K562 (cell line): ENCODE results near the gene MEX3D. TPM values are rescaled to one million over a fixed set of nuclear protein-coding genes. Genes with fewer than 3 reads are reported as not detected.

ENCODE experiments used
- ELF4 ChIP-seq: fragments of 450-650 bp; formaldehyde crosslinking; IDR thresholded peaks from 2 replicates; pipeline ENCODE4 v1.4.0; 2022; ENCODE audit warnings: missing genetic modification characterization
- ERF ChIP-seq: fragments of 450-650 bp; formaldehyde crosslinking; IDR thresholded peaks from 2 replicates; pipeline ENCODE4 v1.4.0; 2020; ENCODE audit warnings: mild to moderate bottlenecking, mixed read lengths
- EWSR1 ChIP-seq: fragments of 450-650 bp; IDR thresholded peaks from 2 replicates; pipeline ENCODE4 v1.6.1; 2018; ENCODE audit warnings: borderline replicate concordance, mild to moderate bottlenecking, low read depth, moderate library complexity; ENCODE audit not compliant: partially characterized antibody
- GATAD2A ChIP-seq: fragments of 450-650 bp; IDR thresholded peaks from 2 replicates; pipeline ENCODE4 v1.6.1; 2017
- KLF16 ChIP-seq: IDR thresholded peaks from 2 replicates; pipeline ENCODE4 v1.6.1; 2016; ENCODE audit warnings: antibody characterized with exemption
- PCBP1 ChIP-seq: fragments of 200-400 bp; formaldehyde crosslinking; IDR thresholded peaks from 2 replicates; pipeline ENCODE4 v1.6.1; 2018; ENCODE audit warnings: mild to moderate bottlenecking, low read depth, low read length; ENCODE audit not compliant: poor library complexity, severe bottlenecking
- SAFB2 ChIP-seq: fragments of 200-400 bp; formaldehyde crosslinking; IDR thresholded peaks from 2 replicates; pipeline ENCODE4 v1.6.1; 2018; ENCODE audit warnings: borderline replicate concordance, low read length, low read depth, moderate library complexity; ENCODE audit not compliant: severe bottlenecking
- TBL1XR1 ChIP-seq, 2 experiments: IDR thresholded peaks; 2 replicates each; pipeline ENCODE4 v1.6.1; 2012; ENCODE audit warnings: improper control_type of control experiment in 2 of 2, low read length in 2 of 2, mild to moderate bottlenecking in 1 of 2
- TCF7L2 ChIP-seq: fragments of 150-350 bp; IDR thresholded peaks from 2 replicates; pipeline ENCODE4 v1.6.1; 2016; ENCODE audit warnings: low read depth, mild to moderate bottlenecking, low read length, moderate library complexity
- ZFP1 ChIP-seq: fragments of 450-650 bp; formaldehyde crosslinking; IDR thresholded peaks from 2 replicates; pipeline ENCODE4 v1.4.0; 2020; ENCODE audit warnings: mild to moderate bottlenecking, mixed read lengths
- ZNF408 ChIP-seq: fragments of 250-450 bp; sonication (Bioruptor Pico); IDR thresholded peaks from 2 replicates; pipeline ENCODE4 v1.4.0; 2020; ENCODE audit warnings: low read depth, mild to moderate bottlenecking, moderate library complexity
- ZNF57 ChIP-seq: fragments of 450-650 bp; formaldehyde crosslinking; IDR thresholded peaks from 2 replicates; pipeline ENCODE4 v1.4.0; 2020; ENCODE audit warnings: mild to moderate bottlenecking, moderate library complexity
- ZNF766 ChIP-seq: fragments of 200-800 bp; sonication (Bioruptor generic); conservative IDR thresholded peaks from 2 replicates; pipeline ENCODE4 v1.6.1; 2016; ENCODE audit warnings: missing genetic modification characterization, missing compliant biosample characterization
- polyA plus RNA-seq, 8 experiments: library from polyadenylated mRNA; depleted of rRNA in 4 of 8; stranded (reverse) in 5 of 8; unstranded in 3 of 8; fragments of >200 nt; fragmentation: Nextera tagmentation in 2 of 8; fragmentation: Illumina TruSeq in 1 of 8; extraction: Ambion mirVana in 2 of 8; extraction: Trizol in 1 of 8; gene quantifications; 2 replicates each; pipeline versions ENCODE4 v1.2.1 to v1.2.3, GENCODE V29; 2011 to 2014; ENCODE audit warnings: inconsistent platforms in 1 of 8, missing spikeins in 1 of 8
- total RNA-seq, 7 experiments: library from RNA; depleted of rRNA in 6 of 7; stranded (reverse); fragments of >200 nt in 6 of 7; fragmentation: Illumina TruSeq in 2 of 7; extraction: Trizol in 2 of 7; gene quantifications; 2 replicates each; pipeline versions ENCODE4 v1.2.1 to v1.2.3, GENCODE V29; 2011 to 2021; ENCODE audit warnings: low replicate concordance in 1 of 7
- TF ChIP-seq, protein P1 (sequence below): fragments of 450-650 bp; IDR thresholded peaks from 2 replicates; pipeline ENCODE4 v1.6.1; 2017; ENCODE audit warnings: antibody characterized with exemption
- TF ChIP-seq, protein P2 (sequence below): IDR thresholded peaks from 2 replicates; pipeline ENCODE4 v1.6.1; 2011; ENCODE audit warnings: borderline replicate concordance, low read depth, mild to moderate bottlenecking, moderate library complexity, low read length; ENCODE audit not compliant: insufficient read depth, poor library complexity, severe bottlenecking
- TF ChIP-seq, protein P3 (sequence below): fragments of 250-450 bp; sonication (Bioruptor Pico); IDR thresholded peaks from 2 replicates; pipeline ENCODE4 v1.8.0; 2021; ENCODE audit warnings: moderate library complexity, mild to moderate bottlenecking, inconsistent platforms
- TF ChIP-seq, protein P4 (sequence below), 2 experiments: IDR thresholded peaks; 2 replicates each; pipeline ENCODE4 v1.6.1; 2011; ENCODE audit warnings: borderline replicate concordance in 1 of 2, control low read depth in 1 of 2, low read depth in 1 of 2, low read length in 1 of 2, mild to moderate bottlenecking in 1 of 2, mixed read lengths in 1 of 2, moderate library complexity in 1 of 2; ENCODE audit not compliant: insufficient read depth in 1 of 2, insufficient read length in 1 of 2, poor library complexity in 1 of 2, severe bottlenecking in 1 of 2; ENCODE audit errors: extremely low read depth in 1 of 2
- TF ChIP-seq, protein P5 (sequence below): sonication (generic); formaldehyde crosslinking; IDR thresholded peaks from 2 replicates; pipeline ENCODE4 v1.8.1; 2022; ENCODE audit warnings: missing genetic modification reagents

MEX3D gene
- total and polyA plus RNA-seq, 9 of the 15 experiments (the other 6 are each of a cell fraction or from before 2014, with no cell fraction given) = 1.7 to 39.3 (median 5.7) TPM

DNA sequence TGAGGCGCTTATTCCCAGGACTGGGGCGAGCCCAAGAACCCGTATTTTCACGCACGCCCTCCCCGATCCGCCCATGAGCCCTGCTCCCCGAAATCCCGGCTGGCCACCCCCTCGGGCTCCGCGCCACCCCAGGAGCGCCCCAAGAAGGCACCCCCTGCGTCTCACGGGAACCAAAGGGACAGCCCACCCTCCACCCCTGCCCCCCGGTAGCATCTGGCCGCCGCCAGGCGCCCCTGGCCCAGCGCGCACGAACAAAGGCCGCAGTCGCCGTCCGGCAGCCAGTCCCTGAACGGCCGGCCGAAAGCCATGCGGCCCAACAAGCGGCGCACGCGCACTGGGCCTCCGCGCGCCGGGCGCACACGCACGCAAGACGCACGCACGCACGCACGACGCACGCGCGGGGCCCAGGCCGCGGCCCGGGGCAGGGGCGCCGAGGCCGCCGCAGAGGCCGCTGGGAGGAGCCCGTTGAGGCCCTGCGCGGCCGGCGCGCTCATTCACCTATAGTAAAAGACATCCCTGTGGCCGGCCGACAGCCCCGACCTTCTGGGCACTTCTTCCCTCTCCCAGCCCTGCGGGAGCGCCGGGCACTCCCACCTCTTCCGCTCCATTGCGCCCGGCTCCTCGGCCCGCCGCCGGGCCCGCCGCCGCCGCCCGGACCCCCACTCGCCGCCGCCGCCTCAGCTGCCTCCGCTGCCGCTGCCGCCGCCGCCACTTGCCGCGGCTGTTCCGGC, 24.1 kb upstream of the MEX3D start (continued):
- TF ChIP-seq, protein P1, sequence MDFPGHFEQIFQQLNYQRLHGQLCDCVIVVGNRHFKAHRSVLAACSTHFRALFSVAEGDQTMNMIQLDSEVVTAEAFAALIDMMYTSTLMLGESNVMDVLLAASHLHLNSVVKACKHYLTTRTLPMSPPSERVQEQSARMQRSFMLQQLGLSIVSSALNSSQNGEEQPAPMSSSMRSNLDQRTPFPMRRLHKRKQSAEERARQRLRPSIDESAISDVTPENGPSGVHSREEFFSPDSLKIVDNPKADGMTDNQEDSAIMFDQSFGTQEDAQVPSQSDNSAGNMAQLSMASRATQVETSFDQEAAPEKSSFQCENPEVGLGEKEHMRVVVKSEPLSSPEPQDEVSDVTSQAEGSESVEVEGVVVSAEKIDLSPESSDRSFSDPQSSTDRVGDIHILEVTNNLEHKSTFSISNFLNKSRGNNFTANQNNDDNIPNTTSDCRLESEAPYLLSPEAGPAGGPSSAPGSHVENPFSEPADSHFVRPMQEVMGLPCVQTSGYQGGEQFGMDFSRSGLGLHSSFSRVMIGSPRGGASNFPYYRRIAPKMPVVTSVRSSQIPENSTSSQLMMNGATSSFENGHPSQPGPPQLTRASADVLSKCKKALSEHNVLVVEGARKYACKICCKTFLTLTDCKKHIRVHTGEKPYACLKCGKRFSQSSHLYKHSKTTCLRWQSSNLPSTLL = no peak
- TF ChIP-seq ZNF766 (CRISPR knock-in tag) (no peak; the same call in 1 of the 2 replicates), KLF16 (no peak), ELF4 (CRISPR knock-in tag) (no peak), EWSR1 (no peak), ZNF57 (CRISPR knock-in tag) (no peak), TCF7L2 (no peak), TBL1XR1 (IDR thresholded peaks at IDR 0.05; ENCODE audit: low read length in 2 of 2) (no peak), ZNF408 (no peak), ZFP1 (CRISPR knock-in tag) (no peak), PCBP1 (peak; percentile 22), ERF (CRISPR knock-in tag) (peak; percentile 75; the same call in 1 of the 2 replicates), GATAD2A (no peak), SAFB2 (no peak)
- TF ChIP-seq, protein P2, sequence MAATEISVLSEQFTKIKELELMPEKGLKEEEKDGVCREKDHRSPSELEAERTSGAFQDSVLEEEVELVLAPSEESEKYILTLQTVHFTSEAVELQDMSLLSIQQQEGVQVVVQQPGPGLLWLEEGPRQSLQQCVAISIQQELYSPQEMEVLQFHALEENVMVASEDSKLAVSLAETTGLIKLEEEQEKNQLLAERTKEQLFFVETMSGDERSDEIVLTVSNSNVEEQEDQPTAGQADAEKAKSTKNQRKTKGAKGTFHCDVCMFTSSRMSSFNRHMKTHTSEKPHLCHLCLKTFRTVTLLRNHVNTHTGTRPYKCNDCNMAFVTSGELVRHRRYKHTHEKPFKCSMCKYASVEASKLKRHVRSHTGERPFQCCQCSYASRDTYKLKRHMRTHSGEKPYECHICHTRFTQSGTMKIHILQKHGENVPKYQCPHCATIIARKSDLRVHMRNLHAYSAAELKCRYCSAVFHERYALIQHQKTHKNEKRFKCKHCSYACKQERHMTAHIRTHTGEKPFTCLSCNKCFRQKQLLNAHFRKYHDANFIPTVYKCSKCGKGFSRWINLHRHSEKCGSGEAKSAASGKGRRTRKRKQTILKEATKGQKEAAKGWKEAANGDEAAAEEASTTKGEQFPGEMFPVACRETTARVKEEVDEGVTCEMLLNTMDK = peak; percentile 5
- TF ChIP-seq, protein P3, sequence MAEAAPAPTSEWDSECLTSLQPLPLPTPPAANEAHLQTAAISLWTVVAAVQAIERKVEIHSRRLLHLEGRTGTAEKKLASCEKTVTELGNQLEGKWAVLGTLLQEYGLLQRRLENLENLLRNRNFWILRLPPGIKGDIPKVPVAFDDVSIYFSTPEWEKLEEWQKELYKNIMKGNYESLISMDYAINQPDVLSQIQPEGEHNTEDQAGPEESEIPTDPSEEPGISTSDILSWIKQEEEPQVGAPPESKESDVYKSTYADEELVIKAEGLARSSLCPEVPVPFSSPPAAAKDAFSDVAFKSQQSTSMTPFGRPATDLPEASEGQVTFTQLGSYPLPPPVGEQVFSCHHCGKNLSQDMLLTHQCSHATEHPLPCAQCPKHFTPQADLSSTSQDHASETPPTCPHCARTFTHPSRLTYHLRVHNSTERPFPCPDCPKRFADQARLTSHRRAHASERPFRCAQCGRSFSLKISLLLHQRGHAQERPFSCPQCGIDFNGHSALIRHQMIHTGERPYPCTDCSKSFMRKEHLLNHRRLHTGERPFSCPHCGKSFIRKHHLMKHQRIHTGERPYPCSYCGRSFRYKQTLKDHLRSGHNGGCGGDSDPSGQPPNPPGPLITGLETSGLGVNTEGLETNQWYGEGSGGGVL (CRISPR knock-in tag) = no peak
- TF ChIP-seq, protein P4, sequence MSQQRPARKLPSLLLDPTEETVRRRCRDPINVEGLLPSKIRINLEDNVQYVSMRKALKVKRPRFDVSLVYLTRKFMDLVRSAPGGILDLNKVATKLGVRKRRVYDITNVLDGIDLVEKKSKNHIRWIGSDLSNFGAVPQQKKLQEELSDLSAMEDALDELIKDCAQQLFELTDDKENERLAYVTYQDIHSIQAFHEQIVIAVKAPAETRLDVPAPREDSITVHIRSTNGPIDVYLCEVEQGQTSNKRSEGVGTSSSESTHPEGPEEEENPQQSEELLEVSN (IDR thresholded peaks at IDR 0.05; ENCODE audit: borderline replicate concordance in 1 of 2, extremely low read depth in 1 of 2, insufficient read depth in 1 of 2, insufficient read length in 1 of 2, low read depth in 1 of 2, low read length in 1 of 2, poor library complexity in 1 of 2, severe bottlenecking in 1 of 2) = peak; percentile 86 to 91
- TF ChIP-seq, protein P5, sequence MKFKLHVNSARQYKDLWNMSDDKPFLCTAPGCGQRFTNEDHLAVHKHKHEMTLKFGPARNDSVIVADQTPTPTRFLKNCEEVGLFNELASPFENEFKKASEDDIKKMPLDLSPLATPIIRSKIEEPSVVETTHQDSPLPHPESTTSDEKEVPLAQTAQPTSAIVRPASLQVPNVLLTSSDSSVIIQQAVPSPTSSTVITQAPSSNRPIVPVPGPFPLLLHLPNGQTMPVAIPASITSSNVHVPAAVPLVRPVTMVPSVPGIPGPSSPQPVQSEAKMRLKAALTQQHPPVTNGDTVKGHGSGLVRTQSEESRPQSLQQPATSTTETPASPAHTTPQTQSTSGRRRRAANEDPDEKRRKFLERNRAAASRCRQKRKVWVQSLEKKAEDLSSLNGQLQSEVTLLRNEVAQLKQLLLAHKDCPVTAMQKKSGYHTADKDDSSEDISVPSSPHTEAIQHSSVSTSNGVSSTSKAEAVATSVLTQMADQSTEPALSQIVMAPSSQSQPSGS (CRISPR knock-in tag) = no peak
